ENCODE data around the gene ABHD10.

DNA sequence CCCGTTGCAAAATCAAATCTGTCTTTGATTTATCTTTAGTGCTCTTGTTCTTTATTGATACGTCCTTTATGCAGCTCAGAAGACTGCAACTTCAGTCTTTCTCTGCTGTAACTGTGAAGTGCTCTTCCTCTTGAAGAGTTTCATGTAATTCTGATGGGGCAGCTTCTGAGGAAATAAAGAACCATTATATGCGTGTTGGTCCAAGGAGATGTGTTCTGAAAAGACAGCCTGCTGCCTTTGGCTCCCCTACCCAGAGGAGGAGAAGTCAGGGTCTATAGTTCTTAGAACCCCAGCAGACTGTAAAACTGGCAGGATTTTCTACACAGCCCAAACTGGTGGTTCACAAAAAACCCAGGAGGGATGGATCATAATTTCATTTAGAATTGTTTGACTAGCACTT, 22.4 kb upstream of the ABHD10 start:
- TF ChIP-seq, protein P1, sequence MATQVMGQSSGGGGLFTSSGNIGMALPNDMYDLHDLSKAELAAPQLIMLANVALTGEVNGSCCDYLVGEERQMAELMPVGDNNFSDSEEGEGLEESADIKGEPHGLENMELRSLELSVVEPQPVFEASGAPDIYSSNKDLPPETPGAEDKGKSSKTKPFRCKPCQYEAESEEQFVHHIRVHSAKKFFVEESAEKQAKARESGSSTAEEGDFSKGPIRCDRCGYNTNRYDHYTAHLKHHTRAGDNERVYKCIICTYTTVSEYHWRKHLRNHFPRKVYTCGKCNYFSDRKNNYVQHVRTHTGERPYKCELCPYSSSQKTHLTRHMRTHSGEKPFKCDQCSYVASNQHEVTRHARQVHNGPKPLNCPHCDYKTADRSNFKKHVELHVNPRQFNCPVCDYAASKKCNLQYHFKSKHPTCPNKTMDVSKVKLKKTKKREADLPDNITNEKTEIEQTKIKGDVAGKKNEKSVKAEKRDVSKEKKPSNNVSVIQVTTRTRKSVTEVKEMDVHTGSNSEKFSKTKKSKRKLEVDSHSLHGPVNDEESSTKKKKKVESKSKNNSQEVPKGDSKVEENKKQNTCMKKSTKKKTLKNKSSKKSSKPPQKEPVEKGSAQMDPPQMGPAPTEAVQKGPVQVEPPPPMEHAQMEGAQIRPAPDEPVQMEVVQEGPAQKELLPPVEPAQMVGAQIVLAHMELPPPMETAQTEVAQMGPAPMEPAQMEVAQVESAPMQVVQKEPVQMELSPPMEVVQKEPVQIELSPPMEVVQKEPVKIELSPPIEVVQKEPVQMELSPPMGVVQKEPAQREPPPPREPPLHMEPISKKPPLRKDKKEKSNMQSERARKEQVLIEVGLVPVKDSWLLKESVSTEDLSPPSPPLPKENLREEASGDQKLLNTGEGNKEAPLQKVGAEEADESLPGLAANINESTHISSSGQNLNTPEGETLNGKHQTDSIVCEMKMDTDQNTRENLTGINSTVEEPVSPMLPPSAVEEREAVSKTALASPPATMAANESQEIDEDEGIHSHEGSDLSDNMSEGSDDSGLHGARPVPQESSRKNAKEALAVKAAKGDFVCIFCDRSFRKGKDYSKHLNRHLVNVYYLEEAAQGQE (IDR thresholded peaks at IDR 0.05), result no peak
- no peak for TF ChIP-seq HDAC2 (IDR thresholded peaks at IDR 0.05)
- TF ChIP-seq, protein P2, sequence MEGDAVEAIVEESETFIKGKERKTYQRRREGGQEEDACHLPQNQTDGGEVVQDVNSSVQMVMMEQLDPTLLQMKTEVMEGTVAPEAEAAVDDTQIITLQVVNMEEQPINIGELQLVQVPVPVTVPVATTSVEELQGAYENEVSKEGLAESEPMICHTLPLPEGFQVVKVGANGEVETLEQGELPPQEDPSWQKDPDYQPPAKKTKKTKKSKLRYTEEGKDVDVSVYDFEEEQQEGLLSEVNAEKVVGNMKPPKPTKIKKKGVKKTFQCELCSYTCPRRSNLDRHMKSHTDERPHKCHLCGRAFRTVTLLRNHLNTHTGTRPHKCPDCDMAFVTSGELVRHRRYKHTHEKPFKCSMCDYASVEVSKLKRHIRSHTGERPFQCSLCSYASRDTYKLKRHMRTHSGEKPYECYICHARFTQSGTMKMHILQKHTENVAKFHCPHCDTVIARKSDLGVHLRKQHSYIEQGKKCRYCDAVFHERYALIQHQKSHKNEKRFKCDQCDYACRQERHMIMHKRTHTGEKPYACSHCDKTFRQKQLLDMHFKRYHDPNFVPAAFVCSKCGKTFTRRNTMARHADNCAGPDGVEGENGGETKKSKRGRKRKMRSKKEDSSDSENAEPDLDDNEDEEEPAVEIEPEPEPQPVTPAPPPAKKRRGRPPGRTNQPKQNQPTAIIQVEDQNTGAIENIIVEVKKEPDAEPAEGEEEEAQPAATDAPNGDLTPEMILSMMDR (IDR thresholded peaks at IDR 0.05), result no peak
- TF ChIP-seq, protein P3, sequence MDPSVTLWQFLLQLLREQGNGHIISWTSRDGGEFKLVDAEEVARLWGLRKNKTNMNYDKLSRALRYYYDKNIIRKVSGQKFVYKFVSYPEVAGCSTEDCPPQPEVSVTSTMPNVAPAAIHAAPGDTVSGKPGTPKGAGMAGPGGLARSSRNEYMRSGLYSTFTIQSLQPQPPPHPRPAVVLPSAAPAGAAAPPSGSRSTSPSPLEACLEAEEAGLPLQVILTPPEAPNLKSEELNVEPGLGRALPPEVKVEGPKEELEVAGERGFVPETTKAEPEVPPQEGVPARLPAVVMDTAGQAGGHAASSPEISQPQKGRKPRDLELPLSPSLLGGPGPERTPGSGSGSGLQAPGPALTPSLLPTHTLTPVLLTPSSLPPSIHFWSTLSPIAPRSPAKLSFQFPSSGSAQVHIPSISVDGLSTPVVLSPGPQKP (IDR thresholded peaks at IDR 0.05; ENCODE audit: low read depth, low read length), result no peak
- no peak for TF ChIP-seq POLR2A (IDR thresholded peaks at IDR 0.05; ENCODE audit: low read length)
- no peak for TF ChIP-seq SMC3 (IDR thresholded peaks at IDR 0.05)
- TF ChIP-seq, protein P4, sequence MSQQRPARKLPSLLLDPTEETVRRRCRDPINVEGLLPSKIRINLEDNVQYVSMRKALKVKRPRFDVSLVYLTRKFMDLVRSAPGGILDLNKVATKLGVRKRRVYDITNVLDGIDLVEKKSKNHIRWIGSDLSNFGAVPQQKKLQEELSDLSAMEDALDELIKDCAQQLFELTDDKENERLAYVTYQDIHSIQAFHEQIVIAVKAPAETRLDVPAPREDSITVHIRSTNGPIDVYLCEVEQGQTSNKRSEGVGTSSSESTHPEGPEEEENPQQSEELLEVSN (IDR thresholded peaks at IDR 0.05; ENCODE audit: borderline replicate concordance, low read depth), result no peak
- no peak for TF ChIP-seq CBX2 (IDR thresholded peaks at IDR 0.05; ENCODE audit: borderline replicate concordance, low read depth)
- TF ChIP-seq, protein P5, sequence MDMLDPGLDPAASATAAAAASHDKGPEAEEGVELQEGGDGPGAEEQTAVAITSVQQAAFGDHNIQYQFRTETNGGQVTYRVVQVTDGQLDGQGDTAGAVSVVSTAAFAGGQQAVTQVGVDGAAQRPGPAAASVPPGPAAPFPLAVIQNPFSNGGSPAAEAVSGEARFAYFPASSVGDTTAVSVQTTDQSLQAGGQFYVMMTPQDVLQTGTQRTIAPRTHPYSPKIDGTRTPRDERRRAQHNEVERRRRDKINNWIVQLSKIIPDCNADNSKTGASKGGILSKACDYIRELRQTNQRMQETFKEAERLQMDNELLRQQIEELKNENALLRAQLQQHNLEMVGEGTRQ (IDR thresholded peaks at IDR 0.05), result no peak
- TF ChIP-seq, protein P6, sequence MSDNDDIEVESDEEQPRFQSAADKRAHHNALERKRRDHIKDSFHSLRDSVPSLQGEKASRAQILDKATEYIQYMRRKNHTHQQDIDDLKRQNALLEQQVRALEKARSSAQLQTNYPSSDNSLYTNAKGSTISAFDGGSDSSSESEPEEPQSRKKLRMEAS (IDR thresholded peaks at IDR 0.05), result no peak
- TF ChIP-seq FOSL2 (IDR thresholded peaks at IDR 0.05), result no peak
- TF ChIP-seq FOSL2 (CRISPR knock-in tag; IDR thresholded peaks at IDR 0.05), result no peak
- TF ChIP-seq ESRRA (IDR thresholded peaks at IDR 0.05; ENCODE audit: borderline replicate concordance, low read length), result no peak
